NK-92 (cell line): ENCODE data around the gene MATN4.

Experiments used
- DNase-seq: peaks from one replicate; lab custom pipeline; 2025; ENCODE audit not compliant: unreplicated experiment; lab: John Stamatoyannopoulos, UW

The MATN4 gene

GRCh38 chr20:45254383-45255262 is 53.5 kb downstream of the MATN4 start, which contains the start of gene SLPI:
Gene SLPI (minus strand): TSS chr20:45254564. CDS start chr20:45254543, 21 bp downstream.
- DNase-seq: no peak

DNA sequence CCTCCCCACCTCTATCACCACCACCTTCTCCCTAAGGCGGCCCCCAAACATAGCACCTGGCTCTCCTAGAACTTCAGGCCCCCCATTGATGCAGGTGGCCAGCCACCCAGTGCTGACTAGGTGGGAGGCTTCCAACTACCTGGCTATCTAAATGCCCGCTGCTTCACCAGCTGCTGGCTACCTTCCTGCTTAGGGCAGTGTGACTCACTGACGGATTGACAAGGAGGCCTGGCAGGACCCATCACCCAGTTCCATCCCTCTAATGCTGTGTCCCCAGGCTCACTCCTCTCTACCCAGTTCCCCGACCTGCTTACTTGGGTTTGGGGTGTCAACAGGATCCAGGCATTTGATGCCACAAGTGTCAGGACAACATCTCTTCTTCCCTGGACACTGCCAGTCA is 54.8 kb downstream of the MATN4 start:
- DNase-seq: no peak

DNA sequence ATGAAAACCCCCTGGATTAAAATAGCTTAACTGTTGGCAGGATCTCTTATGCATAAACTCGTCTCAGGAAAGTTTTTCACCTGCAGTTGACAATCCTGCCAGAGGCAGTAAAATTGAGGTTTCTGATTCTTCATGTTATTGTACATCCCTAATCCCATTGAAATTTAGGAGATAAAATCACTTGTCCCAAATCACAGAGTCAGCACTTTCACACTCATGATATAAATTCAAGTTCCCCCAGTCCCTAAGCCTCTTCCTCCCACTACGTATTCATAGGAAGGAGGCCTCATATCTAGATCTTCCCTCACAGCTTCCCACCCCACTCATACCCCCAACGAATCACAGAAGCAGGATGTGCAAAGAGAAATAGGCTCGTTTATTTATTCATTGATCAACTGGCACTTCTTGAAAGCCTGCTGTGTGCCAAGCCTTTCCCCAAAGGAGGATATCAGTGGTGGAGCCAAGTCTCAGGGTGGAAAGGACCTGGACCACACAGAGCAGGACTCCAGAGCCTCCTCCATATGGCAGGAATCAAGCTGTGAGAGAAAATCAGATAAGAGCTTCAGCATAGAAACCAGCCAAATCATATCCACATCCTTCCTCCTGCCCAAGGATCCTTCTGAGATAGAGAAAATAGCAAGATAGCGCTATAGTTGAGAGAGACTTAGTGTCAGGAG is 56.1 kb downstream of the MATN4 start:
- no peak for DNase-seq

DNA sequence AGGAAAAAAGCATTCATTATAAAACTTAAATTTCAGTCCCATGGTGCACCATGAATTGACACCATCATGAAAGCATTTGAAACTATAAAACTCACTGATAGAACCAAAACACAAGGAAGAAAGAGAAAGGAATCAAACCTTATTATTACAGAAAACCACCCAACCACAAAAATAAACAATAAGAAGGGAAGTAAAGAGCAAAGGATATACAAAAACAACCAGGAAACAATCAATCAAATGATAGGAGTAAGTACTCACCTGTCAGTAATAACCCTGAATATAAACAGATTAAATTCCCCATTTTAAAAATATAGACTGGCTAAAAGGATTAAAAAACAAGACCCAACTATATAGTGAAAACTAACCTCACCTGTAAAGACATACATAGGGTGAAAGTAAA is 59.5 kb downstream of the MATN4 start:
- DNase-seq: no peak

DNA sequence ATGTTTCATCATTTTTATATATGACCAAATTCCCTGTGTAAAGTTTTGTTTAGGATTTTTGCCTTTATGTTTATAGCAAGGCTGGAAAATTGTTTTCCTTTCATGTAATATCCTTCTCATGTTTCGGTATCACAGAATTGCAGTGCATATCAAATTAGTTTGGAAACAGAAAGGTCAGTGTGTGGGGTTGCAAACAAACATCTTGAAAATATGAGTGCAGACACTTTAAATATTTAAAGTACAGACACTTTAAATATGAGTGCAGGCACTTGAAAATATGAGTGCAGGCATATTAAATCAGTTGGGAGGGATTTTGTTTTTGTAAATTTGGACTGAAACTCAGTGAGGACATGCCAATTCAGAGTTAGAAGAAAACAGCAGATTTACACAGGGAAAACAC is 60.2 kb downstream of the MATN4 start:
- DNase-seq: no peak

- no peak for DNase-seq
These were observed 62.0 kb downstream of the MATN4 start for GRCh38 chr20:45246109-45246508.
